DND-41 (cell line): Measurements from ENCODE around the gene ASPSCR1.

ENCODE experiments used
- EZH2 ChIP-seq: IDR thresholded peaks from 3 replicates; pipeline ENCODE4 v1.6.1; 2012; ENCODE audit warnings: borderline replicate concordance, low read depth, mild to moderate bottlenecking, moderate library complexity, low read length, inconsistent platforms; ENCODE audit not compliant: severe bottlenecking
- TF ChIP-seq, protein P1 (sequence below): IDR thresholded peaks from 2 replicates; pipeline ENCODE4 v1.5.1; 2012; ENCODE audit warnings: borderline replicate concordance, low read length, moderate library complexity, mild to moderate bottlenecking; ENCODE audit not compliant: poor library complexity, severe bottlenecking; ENCODE audit errors: extremely low read depth

DNA sequence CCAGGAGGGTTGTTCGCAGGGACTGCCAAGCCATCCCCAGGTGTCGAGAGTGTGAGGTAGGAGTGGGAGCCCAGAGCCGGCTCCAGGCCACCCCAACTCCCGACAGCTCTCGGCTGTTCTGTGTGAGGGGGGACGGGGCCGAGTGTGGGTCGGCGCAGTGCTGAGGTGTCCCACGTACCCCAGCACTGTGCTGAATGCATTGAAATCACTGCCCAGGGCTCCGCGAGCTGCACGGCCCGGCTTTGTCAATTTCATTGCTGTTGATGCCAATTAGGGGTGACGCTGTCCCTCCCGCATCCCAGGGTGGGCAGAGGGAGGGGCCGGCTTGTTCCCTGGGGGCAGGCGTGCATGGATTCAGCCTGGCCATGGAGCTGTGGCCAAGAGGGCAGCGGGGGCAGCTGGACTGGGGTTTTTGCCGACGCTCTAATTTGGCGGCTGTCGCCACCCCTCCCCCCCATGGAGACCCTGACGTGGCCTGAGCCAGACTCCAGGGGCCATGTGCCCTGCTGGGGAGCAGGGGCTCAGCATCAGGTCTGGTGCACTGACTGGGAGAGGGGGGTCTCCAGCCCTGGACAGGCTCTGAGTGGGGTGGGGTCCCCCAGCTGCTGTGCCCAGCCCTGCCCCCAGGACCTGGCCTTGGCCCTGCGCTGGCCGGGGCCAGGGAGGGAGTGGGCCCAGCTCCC is 31.0 kb downstream of the ASPSCR1 start:
- TF ChIP-seq, protein P1, sequence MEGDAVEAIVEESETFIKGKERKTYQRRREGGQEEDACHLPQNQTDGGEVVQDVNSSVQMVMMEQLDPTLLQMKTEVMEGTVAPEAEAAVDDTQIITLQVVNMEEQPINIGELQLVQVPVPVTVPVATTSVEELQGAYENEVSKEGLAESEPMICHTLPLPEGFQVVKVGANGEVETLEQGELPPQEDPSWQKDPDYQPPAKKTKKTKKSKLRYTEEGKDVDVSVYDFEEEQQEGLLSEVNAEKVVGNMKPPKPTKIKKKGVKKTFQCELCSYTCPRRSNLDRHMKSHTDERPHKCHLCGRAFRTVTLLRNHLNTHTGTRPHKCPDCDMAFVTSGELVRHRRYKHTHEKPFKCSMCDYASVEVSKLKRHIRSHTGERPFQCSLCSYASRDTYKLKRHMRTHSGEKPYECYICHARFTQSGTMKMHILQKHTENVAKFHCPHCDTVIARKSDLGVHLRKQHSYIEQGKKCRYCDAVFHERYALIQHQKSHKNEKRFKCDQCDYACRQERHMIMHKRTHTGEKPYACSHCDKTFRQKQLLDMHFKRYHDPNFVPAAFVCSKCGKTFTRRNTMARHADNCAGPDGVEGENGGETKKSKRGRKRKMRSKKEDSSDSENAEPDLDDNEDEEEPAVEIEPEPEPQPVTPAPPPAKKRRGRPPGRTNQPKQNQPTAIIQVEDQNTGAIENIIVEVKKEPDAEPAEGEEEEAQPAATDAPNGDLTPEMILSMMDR: no peak
- no peak for TF ChIP-seq EZH2
